Hepatic stellate cell (primary cell): Measurements from ENCODE around the gene DLGAP4.

Source experiments
- DNase-seq: peaks from one replicate; pipeline ENCODE4 v3.0.0; 2011; ENCODE audit warnings: low spot score

DLGAP4 gene

DNA sequence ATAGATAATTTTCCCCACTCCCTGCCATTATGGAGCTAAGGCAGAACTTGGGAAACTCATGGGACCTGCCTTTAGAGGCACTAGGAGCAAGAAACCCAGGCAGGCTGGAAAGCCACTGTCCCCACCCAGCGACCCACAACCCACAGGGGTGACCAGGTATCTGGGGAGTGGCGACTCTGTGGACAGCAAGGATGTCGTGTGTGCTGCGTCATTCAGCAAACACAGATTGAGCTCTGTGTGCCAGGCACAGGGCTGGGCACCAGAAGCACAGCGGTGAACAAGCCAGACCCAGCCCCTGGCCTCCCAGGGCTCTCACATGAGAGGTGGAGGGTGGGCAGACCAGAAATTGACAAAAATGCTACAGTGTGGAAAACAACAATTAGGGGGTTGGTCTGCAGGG, 27.7 kb downstream of the DLGAP4 start:
- DNase-seq, result no peak

DNA sequence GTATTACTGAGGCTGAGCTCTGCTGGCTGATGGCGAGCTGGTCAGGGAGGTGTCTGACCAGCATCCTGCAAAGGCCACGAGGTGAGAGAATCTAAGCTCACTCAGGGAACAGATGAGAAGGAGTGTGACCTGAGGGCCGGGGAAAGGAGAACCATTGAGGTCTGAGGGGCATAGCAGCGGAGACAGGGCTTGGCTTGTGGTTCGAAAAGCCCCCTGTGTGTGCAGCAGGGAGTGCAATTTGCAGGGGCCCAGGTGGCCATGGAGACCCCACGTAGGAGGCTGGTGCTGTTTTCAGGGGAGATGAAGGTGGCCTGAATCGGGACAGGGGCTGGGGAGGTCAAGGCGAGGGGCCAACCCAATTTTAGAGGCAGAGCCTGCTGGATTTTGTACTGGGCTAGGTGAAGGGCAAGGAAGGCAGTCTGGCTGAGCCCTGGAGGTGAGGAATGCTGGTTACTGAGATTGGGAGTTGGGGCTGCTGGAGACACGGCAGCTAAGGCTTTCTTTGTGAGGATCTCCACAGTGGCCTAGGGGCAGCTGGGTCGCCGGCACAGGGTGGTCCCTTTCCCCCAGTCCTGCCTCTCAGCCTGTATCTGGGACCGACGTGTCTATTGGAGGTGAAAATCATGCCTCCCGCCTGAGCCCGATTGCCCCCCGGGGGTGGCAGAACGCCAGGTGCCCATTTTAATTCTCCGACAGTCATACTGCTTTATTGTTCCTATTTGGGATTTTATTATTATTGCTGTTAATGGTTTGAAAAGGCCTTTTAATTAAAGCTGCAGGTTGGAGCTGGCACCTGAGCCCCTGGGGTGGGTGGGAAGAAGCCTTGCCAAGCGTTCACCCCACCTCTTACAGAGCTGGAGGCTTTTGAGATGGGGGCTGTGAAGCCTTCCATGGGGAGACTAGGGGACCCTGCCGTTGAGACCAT, 28.4 kb downstream of the DLGAP4 start:
- no peak for DNase-seq

DNA sequence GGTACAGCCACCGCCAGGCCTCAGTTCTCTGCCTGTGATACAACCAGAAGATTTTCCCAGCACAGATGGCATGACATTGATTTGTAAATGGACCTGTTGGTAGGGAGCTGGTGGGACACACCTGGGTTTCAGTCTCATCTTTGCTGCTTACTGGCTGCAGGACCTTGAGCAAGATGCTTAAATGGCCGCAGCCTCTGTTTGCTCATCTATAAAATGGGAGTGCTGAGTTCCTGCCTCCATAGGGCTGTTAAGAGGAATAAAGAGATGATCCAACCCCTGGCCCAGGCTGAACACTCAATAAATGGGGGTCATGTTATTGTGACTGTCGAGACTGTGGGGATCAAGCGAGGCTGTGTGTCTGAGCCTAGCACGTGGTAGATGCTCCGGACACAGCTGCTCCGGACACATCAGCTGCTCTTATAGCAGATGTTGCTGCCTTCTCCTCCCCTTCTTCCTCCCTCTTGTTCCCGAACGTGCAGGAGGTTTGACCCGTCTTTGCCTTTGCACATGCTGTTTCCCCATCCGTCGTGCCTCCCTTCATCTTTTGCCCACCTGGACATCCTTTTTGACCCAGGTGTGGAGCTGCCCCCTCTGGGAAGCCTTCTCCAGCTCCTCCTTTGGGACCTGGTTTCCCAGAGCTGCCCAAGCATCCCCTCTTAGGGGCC, 29.2 kb downstream of the DLGAP4 start:
- DNase-seq, result no peak

DNA sequence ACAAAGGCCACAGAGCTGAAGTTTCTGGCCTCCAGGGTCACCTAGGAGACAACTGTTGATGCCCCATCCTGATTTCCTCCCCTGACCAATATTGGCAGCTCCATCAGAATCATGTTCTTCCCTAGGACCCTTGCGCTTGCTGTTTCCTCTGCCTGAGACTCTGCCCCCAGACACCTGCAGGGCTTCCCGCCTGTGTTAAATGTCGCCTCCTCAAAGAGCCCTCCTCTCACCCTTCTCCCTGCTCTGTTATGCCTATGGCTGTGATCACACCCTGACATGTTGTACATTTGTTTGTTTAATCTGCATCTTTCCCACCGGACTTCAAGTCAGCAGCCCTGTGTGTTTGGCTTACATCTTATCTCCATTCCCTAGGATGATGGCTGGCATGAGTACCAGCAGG, 30.1 kb downstream of the DLGAP4 start:
- DNase-seq, result no peak

DNA sequence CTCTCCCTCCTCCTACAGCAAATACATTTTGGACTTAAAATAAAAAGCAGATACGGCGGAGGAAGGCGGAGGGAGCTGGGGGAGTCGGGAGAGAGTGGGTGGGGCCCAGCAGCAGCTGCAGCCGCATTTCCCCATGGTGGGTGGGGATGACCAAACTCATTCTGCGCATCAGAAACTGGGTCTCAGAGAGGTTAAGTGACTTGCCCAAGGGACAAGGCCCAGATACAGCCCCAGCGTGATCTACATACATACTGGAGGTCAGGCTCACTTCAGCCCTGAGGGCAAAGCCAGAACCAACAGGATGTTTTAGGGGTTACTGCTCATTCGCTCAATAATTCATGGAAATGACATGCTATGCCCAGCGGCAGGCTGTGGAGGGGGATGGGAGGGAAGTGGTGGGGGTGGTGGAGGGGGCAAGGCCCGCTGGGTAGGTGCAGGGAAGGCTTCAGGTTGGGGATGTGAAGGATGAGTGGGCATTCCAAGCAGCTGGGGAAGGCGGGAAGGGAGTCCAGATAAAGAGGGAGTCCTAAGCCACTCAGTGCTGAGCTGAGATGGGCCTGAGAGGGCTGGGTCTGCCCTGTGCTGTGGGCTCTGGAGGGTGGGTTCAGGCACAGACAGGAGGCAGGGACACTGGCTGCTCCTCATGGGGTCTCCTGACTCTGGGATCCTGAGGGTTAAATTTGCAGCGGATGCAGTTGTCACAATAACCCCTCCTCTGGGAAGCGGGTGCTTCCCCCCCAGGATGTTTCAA, 31.0 kb downstream of the DLGAP4 start:
- DNase-seq, result no peak

DNA sequence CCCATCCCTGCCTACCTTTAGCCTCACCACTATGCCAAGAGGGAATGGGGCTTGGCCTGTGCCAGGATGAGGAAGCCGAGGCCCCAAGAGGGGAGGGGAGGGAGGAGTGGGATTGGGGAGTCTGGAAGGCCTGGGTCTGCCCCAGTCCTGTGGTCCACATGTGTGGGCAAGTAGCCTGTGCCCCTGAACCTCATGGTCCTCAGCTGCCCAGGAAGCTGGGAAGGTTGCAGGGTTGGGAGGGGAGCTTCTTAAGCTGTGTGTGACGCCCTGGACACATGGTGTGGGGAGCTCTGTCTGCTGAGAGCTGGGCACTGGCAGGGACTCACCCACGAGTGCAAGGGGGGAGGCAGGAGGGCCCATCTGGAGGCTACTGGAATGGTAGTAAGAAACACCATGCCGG, 31.7 kb downstream of the DLGAP4 start:
- DNase-seq, result no peak

DNA sequence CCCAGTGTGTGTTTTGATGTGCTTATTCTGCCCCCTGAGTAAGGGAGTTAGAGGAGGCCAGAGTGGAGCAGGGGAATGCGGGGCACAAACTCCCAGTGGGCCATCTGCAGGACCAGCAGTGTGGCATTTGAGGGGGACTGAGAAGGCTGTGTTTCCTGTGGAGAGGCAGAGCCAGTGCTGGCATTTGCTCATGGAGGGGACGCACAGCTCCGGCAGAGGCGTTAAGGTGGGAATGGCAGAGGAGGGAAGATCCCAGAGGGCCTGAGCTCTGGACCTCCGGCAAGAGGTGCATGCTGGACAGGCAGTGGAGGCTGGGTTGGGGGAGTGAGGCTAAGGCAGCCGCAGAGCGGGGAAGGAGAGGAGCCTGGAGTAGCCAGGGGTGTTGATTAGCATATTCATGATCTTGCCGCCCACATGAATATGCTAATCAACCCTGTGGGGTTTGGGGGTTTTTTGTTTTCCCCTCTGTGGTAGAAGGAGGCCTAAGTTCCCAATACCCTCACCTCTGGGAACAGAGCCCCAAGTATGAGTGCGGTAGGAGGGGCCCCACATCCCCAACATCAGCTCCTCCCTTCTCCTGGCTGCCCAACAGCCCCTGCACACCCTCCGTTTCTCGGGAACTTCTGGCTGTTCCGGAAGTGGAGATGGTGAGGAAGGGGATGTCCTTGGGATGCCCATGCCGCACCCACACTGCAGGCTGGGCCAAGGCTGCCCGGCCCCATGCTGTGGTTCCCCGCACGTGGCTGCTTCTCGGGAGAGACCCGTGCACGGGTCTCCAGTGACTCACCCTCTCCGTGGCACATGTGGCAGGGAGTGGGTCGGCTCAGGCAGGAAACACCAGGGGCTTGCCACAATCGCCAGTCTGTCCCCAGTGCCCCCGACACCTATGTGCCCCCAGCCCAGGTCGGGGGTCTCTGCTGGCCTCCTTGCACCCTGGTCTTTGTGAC, 33.8 kb downstream of the DLGAP4 start:
- no peak for DNase-seq

DNA sequence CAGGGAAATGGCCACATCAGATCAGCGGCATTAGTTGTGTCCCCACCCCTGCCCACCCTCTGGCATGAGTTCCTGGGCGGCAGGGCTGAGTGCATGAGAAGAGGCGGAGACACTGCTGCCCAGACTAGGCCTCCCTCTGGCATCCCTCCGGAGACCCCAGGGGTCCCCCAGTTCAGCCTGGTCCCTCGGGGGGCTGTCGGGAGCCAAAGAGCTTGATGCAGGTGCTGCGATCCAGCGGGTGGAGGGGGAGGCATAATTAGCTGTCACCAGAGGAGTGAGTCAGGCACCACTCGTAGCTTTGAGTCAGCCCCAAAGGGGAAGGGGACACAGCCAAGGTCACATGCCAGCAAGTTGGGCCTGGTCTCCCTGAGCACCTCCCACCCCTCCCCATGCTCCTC, 34.5 kb downstream of the DLGAP4 start:
- no peak for DNase-seq

DNA sequence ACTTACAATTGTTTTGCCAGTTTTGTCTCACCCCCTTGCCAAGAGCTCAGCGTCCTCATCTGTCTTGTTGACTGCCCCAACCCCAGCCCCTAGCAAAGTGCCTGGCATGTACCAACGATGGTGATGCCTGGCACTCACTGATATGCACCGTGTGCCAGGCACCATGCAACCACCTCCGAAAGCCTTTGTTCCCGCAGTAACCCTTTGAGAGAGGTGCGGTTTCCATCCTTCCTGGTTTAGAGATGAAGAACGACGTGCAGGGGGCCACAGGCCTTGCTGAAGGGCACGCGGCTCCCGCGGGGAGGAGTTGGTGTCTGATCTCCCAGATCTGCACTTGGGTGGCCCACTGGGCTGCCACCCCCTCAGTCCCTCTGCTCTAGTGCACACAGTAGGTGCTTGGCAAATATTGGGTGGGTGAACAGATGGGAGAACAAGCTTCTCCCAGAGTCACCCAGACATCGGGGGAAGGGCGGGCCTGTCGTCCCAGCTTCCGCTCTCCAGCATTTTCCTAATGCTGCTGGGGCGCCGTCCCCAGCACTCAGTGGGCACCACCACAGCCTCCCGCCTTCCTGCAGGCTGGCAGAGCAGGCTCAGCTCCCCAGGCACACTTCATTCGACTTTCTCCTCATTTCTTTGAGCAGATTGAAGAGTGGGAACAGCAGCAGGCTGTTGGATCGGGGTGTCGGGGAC, 35.3 kb downstream of the DLGAP4 start:
- DNase-seq, result no peak

DNA sequence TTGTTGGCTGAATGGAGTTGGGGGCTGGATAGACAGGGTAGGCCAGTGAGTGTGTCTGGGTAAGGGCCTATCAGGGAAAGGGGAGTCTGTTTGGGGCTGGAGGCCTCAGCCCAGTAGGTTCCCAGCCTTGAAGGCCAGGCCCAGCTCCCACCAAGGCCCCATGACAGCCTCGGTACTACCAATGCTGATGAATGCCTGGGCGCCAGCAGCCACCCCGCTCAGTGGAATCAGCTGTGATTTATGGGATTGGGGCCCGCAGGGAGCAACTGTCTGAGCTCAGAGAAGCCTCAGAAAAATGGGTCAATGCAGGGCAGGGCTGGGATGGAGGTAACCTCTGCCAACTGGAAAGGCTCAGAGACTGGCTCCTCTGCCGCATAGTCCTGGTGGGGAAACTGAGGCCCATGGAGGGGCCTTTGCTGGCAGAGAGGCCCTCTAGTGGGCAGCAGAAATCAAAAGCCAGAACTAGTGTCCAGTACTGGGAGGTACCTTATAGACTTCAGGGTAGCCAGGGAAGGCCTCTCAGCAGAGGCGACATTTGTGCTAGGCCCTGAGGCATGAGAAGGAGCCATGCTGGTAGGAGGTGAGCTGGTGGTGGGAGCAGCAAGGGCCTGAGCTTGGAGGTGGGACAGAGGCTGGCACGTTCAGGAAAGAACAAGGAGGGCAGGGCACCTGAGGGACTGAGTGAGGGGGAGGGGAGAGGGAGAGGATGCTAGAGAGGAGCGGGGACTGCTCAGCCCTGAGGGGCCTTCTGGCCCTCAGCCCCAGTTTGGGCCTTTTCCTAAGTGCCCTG, 36.4 kb downstream of the DLGAP4 start:
- no peak for DNase-seq

DNA sequence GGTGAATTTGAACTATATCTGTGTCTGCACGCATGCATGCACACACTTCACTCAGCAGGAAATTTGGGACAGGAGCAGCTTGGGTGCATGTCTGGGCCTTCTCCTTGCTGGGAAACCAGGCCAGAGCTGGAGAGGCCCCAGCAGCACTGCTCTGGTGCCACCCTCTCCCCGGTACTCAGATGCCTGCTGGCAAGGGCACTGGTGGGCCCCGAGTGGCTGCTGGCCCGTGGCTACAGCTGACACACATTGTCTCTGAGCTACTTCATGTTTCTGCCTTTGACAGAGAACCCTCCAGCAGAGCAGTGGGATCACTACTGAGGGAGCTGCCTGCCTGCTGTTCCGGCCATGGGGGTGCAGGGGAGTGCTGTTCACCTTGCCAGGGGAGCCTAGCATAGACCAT, 37.5 kb downstream of the DLGAP4 start:
- DNase-seq, result no peak

DNA sequence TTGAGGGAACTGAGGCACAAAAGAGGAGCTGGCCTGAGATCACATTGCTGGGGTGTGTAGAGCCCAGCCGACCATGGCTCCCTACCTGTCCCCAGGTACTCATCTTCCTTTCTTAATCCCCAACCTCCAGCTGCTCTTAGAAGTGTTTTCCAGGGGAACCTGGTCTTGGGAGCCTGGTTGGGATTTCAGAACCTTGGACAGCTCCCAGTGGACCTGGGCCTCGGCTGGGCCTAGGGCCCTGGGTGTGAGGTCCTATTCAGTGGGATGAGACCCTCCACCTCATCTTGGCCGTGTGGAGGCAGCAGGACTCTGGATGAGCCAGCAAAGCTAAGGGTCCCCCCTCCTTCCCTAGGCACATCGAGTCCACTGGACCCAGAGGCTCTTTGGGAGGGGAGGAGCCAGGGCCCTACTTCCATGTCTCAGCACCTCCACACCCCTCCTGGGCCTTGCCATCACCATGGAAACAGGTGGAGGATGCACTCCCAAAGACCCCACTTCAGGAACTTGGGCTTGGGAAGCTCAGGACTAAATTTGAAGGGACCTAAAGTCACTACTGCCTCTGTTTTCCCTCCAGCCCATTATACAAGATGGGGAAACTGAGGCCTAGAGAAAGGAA, 38.5 kb downstream of the DLGAP4 start:
- DNase-seq, result peak; percentile 74

DNA sequence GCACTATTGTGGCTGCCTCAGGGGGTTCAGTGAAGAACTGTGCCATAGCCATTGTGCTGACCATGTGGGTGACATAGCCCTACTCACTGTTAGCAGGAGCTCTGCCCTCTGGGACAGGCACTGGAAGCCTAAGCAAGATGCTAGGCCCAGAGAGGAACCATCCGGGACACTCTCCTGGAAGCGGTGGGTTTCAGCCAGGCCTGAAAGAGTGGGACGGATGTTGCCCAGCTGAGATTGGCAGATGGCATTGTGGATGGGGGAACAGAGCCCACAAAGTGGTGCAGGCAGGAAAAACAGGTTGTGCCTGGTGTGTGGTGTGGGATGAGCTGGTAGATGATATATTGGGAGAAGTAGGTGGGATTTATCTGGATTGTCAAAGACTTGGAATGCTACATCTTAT, 40.1 kb downstream of the DLGAP4 start:
- DNase-seq, result no peak

DNA sequence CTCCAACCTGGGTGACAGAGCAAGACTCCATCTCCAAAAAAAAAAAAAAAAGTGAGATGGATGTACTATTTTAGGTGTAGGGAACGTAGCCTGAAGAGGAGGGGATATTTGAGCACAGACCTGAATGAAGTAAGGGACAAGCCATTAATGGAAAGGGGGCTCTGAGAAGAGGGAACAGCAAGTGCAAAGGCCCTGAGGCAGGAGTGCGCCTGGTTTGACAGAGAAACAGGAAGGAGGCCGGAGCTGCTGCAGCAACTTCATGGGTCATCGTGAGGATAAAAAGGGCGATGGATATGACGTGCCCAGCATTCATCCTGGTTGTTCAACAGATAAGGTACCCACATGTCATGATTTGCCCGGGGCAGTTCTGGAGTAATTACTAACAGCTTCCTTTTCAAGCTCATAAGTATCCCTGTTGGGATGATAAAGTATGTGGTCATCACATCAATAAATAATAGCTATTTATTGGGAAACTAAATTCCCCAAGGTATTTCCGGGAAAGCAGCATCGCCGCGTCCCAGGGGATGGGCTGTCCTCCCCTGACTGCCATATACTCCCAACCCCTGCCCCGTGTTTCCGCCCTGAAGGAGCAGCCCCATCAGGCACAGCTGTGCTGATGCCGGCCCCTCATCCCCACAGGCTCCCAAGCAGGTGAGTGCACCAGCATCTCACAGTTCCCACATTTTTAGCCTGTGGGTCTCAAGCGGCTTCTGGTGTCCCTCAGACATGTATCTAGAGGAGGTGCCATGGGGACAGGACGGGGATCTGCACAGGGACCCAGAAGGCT, 43.4 kb downstream of the DLGAP4 start:
- no peak for DNase-seq

DNA sequence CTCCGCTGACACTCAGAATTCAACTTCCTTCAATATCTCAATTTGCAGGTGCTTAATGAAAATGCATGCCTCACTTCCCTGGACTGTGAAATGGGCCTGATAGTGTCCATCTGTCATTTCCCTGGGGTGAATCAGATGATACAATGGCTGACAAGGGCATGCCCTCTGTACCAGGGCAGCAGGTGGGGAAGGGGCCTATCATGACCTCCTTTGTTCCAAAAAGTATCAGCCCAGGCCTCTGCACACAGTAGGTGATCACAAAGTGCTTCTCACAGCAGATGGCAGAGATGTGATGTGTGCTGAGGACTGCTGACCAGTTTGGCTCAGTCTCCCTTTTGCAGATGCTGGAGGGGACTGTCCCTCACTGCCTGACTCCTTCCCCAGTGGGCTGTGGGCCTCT, 44.3 kb downstream of the DLGAP4 start:
- DNase-seq, result no peak

DNA sequence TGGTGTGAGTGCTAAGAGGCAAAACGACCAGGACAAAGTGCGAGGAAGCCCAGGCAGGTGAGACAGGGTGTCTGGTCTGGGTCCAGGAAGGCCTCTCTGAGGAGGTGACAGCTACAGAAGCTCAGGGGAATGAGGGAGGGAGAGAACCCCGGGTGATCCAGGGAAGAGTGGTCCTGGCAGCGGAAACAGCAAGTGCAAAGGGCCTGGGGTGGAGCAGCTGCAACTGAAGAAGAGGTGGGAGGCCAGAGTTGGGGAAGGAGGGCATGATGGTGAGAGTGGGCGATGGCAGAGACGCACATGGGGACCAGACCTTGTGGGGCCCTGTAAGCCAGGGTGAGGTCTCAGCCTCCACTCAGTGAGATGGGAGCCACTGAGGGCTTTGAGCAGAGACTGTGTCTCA, 45.8 kb downstream of the DLGAP4 start:
- DNase-seq, result no peak

DNA sequence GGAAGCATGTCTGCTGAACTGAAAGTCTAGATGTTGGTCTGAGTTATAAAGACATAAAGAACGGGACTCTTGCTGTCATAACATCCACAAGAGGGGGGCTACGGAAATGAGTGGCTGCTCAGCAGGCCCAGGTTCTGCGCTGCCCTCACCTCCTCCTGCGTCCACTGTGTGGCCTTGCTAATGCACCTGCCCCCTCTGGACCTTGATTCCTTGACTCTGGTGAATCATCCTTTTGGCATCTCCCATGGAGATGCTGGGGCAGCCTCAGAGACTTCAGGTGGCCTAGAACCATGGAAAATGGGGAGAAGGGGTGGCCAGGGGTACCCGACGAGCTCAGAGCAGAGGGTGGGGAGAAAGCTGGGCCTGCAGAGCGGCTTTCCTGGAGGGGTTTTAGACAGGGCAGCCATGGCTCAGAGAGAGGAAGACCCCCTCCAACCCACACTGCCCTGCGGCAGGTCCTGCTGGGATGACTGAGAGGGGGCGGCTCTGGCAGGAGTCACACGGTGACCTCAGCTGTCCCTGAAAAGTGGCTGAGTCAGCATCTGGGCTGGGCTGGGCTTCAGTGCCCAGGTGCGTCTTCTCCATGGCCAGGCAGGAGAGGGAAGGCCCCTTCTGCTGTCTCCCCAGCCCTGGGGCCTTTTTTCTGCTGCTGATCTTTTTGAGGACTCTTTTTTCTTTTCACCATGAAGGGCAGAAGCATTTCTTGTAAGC, 46.9 kb downstream of the DLGAP4 start:
- no peak for DNase-seq

DNA sequence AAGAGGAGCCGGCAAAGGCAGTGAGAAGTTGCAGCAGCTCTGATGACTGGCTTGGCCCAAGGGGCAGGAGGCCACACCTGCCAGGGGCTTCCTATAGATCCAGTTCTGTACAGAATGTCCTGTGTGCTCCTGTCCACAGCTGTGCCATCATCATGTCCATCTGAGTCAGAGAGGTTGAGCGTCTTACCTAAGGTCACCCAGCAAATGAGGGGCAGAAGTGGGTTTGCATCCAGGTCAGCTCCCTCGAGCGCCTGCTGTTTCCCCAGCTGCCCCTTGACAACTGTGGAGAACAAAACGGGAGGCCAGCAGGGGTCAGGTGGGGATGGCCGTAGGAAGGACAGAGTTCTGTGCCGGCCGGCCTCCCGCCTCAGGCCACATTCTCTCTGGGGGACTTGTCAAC, 47.6 kb downstream of the DLGAP4 start:
- DNase-seq, result no peak
